Measurements from ENCODE around the gene HCFC1R1.

HCFC1R1 gene

DNA sequence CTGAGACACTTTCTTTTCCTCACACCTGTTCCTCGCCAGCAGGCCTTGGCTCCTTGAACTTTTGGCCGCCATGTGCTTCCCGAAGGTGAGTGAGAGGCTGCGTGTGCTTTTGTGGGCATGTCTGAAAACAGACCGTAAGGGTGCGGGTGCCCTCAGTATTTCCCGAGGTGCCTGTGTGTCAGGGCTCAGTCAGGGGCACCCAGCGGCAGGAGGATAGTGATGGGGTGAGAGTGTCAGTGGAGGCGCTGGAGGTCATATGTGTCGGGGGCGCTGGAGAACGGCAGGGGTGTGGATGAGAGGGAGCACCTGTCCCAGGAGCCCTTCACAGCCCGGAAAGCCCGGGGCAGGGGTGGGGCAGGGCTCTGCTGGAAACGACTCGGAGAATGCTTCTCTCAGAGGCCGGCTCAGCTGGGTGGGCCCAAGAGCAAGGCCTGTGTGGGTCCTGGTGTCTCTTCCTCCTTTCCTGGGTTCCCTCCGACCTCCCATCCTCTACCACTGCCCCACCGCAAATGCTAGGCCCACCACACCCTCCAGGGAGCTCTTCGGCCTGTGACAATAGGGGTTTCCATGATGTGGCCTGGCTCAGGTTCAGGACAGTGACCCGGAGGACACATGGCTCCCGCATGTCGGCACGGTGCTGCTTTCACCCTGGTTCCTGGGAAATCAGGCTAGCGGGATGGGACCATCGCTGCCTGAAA lies 42.1 kb upstream of the HCFC1R1 start:
- no peak overlapping the region for H3K4me3 ChIP-seq (ENCODE audit: low read depth, low read length)
- CTCF ChIA-PET: interaction anchor here (0.6 to 1.5 kb wide), 3 partner anchors 9 to 106 kb away, joined by 3 read pairs; no protein-coding TSS in a partner anchor
- H3K4me1 ChIP-seq (ENCODE audit: control insufficient read depth, insufficient read depth, low read length): no peaks in the 10 kb centered on the region
- TF ChIP-seq ZNF335 (tag by site-specific recombination; conservative IDR thresholded peaks at IDR 0.05) (peak; percentile 45; the same call in 1 of the 2 replicates), ZNF221 (tag by site-specific recombination; IDR thresholded peaks at IDR 0.05; ENCODE audit: borderline replicate concordance) (no peak), ZBTB8A (tag by site-specific recombination; IDR thresholded peaks at IDR 0.05) (peak; percentile 41; the same call in 1 of the 2 replicates), ZBTB20 (tag by site-specific recombination; IDR thresholded peaks at IDR 0.05) (no peak), ZNF777 (tag by site-specific recombination; IDR thresholded peaks at IDR 0.05; ENCODE audit: borderline replicate concordance) (no peak), YY1 (tag by site-specific recombination; IDR thresholded peaks at IDR 0.05) (no peak)
- no peak overlapping the region for H3K27ac ChIP-seq (ENCODE audit: extremely low read depth, low read depth, low read length)
- POLR2A ChIA-PET: interaction anchor here (0.6 kb wide), 2 partner anchors 10 to 70 kb away, joined by 3 to 6 read pairs; no protein-coding TSS in a partner anchor
- no peaks in the 10 kb centered on the region for H3K36me3 ChIP-seq (ENCODE audit: control insufficient read depth in 2 of 2, insufficient read depth in 1 of 2, low read length in 2 of 2)
- H3K9me3 ChIP-seq (ENCODE audit: control insufficient read depth, insufficient read depth, low read depth, low read length): no peaks in the 10 kb centered on the region

DNA sequence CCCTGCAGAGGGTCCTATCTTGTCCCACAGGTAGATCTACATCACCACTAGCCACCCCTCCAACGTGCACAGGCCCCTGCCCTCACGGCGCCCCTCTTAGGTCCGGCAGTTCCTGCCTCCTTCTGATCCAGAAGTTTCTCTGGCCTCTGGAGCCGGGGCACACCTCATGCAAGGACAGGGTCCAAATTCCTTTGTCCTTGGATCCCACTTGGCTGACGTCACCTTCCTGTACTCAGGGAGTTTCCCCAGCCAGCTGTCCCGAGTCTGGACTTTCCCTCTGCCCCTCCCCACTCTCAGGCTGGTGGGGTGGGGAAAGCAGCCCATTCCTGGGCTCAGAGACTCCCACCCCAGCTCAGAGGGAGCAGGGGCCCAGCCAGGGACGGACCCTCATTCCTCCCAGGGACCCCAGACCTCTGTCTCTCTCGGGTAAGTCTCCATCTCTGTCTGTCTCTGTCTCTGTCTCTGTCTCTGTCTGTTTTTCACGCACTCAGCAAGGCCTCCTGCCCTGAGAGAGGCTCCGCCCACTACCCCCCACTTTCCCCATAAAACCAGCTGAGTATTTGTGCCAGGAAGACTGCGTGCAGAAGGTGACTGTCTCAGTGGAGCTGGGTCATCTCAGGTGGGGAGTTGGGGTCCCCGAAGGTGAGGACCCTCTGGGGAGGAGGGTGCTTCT lies 41.5 kb upstream of the HCFC1R1 start, which contains the start of gene IL32:
TSS of gene IL32 (plus strand) at position 572 of the 673 bp plus-strand sequence. CDS start 172 bp downstream, outside the sequence.
- Histone ChIP-seq H3K36me3 (ENCODE audit: control insufficient read depth in 2 of 2, insufficient read depth in 1 of 2, low read length in 2 of 2) (no peaks in the 10 kb centered on the region), H3K9me3 (ENCODE audit: control insufficient read depth, insufficient read depth, low read depth, low read length) (no peaks in the 10 kb centered on the region), H3K4me1 (ENCODE audit: control insufficient read depth, insufficient read depth, low read length) (no peaks in the 10 kb centered on the region), H3K27ac (ENCODE audit: extremely low read depth, low read depth, low read length) (no peak within 1 kb of the TSS), H3K4me3 (ENCODE audit: low read depth, low read length) (no peak within 1 kb of the TSS)
- ChIA-PET CTCF (interaction anchor here (1.0 to 1.5 kb wide), 3 partner anchors 13 to 107 kb away, joined by 3 read pairs; no protein-coding TSS in a partner anchor), POLR2A (interaction anchor here (0.6 kb wide), 2 partner anchors 9 to 71 kb away, joined by 3 to 6 read pairs; no protein-coding TSS in a partner anchor)
- TF ChIP-seq ZNF610 (tag by site-specific recombination; IDR thresholded peaks at IDR 0.05; ENCODE audit: borderline replicate concordance) (no peak), ZNF24 (tag by site-specific recombination; IDR thresholded peaks at IDR 0.05) (0 out of 2 replicates have a peak, but pooled peaks have one; percentile 50), ZNF174 (tag by site-specific recombination; IDR thresholded peaks at IDR 0.05) (no peak), IKZF3 (tag by site-specific recombination; IDR thresholded peaks at IDR 0.05) (peak; percentile 61; the same call in 1 of the 2 replicates), ZNF510 (tag by site-specific recombination; IDR thresholded peaks at IDR 0.05; ENCODE audit: insufficient replicate concordance) (no peak), ZIC2 (tag by site-specific recombination; IDR thresholded peaks at IDR 0.05) (peak; percentile 39), WT1 (tag by site-specific recombination; IDR thresholded peaks at IDR 0.05) (peak; percentile 73), ZNF169 (tag by site-specific recombination; IDR thresholded peaks at IDR 0.05) (no peak), GLIS1 (tag by site-specific recombination; IDR thresholded peaks at IDR 0.05) (peak; percentile 94), ZNF292 (tag by site-specific recombination; IDR thresholded peaks at IDR 0.05; ENCODE audit: borderline replicate concordance, low read depth) (no peak), KLF7 (tag by site-specific recombination; IDR thresholded peaks at IDR 0.05; ENCODE audit: borderline replicate concordance) (peak; percentile 51; the same call in 1 of the 2 replicates), ZNF114 (tag by site-specific recombination; IDR thresholded peaks at IDR 0.05) (no peak), ZNF530 (tag by site-specific recombination; IDR thresholded peaks at IDR 0.05; ENCODE audit: low read depth) (peak; percentile 99), ZNF341 (tag by site-specific recombination; IDR thresholded peaks at IDR 0.05; ENCODE audit: low read depth) (peak; percentile 65; the same call in 1 of the 2 replicates), ZBTB17 (tag by site-specific recombination; IDR thresholded peaks at IDR 0.05) (peak; percentile 41), ZBTB20 (tag by site-specific recombination; IDR thresholded peaks at IDR 0.05) (0 out of 2 replicates have a peak, but pooled peaks have one; percentile 25), ZNF629 (tag by site-specific recombination; IDR thresholded peaks at IDR 0.05) (0 out of 2 replicates have a peak, but pooled peaks have one; percentile 58), GLIS2 (tag by site-specific recombination; IDR thresholded peaks at IDR 0.05) (peak; percentile 52; the same call in 1 of the 2 replicates)
- TF ChIP-seq, protein P1, sequence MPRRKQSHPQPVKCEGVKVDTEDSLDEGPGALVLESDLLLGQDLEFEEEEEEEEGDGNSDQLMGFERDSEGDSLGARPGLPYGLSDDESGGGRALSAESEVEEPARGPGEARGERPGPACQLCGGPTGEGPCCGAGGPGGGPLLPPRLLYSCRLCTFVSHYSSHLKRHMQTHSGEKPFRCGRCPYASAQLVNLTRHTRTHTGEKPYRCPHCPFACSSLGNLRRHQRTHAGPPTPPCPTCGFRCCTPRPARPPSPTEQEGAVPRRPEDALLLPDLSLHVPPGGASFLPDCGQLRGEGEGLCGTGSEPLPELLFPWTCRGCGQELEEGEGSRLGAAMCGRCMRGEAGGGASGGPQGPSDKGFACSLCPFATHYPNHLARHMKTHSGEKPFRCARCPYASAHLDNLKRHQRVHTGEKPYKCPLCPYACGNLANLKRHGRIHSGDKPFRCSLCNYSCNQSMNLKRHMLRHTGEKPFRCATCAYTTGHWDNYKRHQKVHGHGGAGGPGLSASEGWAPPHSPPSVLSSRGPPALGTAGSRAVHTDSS (tag by site-specific recombination; IDR thresholded peaks at IDR 0.05): no peak
- TF ChIP-seq, protein P2, sequence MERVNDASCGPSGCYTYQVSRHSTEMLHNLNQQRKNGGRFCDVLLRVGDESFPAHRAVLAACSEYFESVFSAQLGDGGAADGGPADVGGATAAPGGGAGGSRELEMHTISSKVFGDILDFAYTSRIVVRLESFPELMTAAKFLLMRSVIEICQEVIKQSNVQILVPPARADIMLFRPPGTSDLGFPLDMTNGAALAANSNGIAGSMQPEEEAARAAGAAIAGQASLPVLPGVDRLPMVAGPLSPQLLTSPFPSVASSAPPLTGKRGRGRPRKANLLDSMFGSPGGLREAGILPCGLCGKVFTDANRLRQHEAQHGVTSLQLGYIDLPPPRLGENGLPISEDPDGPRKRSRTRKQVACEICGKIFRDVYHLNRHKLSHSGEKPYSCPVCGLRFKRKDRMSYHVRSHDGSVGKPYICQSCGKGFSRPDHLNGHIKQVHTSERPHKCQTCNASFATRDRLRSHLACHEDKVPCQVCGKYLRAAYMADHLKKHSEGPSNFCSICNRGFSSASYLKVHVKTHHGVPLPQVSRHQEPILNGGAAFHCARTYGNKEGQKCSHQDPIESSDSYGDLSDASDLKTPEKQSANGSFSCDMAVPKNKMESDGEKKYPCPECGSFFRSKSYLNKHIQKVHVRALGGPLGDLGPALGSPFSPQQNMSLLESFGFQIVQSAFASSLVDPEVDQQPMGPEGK (tag by site-specific recombination; IDR thresholded peaks at IDR 0.05): peak; percentile 70
- TF ChIP-seq, protein P3, sequence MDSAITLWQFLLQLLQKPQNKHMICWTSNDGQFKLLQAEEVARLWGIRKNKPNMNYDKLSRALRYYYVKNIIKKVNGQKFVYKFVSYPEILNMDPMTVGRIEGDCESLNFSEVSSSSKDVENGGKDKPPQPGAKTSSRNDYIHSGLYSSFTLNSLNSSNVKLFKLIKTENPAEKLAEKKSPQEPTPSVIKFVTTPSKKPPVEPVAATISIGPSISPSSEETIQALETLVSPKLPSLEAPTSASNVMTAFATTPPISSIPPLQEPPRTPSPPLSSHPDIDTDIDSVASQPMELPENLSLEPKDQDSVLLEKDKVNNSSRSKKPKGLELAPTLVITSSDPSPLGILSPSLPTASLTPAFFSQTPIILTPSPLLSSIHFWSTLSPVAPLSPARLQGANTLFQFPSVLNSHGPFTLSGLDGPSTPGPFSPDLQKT (IDR thresholded peaks at IDR 0.05; ENCODE audit: borderline replicate concordance, low read depth, low read length): no peak
- TF ChIP-seq, protein P4, sequence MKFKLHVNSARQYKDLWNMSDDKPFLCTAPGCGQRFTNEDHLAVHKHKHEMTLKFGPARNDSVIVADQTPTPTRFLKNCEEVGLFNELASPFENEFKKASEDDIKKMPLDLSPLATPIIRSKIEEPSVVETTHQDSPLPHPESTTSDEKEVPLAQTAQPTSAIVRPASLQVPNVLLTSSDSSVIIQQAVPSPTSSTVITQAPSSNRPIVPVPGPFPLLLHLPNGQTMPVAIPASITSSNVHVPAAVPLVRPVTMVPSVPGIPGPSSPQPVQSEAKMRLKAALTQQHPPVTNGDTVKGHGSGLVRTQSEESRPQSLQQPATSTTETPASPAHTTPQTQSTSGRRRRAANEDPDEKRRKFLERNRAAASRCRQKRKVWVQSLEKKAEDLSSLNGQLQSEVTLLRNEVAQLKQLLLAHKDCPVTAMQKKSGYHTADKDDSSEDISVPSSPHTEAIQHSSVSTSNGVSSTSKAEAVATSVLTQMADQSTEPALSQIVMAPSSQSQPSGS (tag by site-specific recombination; IDR thresholded peaks at IDR 0.05; ENCODE audit: low read depth): peak; percentile 90

All from HEK293 (cell line).